IMR-90 (cell line): ENCODE data around the gene ETV7.

Source experiments
- CTCF ChIP-seq: conservative IDR thresholded peaks from 2 replicates; pipeline ENCODE4 v1.5.1; 2012; ENCODE audit warnings: mild to moderate bottlenecking, low read depth, low read length, improper control_type of control experiment
- USF2 ChIP-seq: fragments of 150-350 bp; IDR thresholded peaks from 2 replicates; pipeline ENCODE4 v1.6.1; 2017; ENCODE audit warnings: mild to moderate bottlenecking, antibody characterized with exemption, low read length, low read depth

- TF ChIP-seq CTCF = no peak
- no peak for TF ChIP-seq USF2
These were observed 68.6 kb downstream of the ETV7 start for GRCh38 chr6:36318690-36319435.
